Measurements from ENCODE around the gene RETN.

RETN gene

GRCh38 chr19:7716762-7717161 lies 47.9 kb downstream of the RETN start:
- no peak overlapping the region for H3K4me3 ChIP-seq (ENCODE audit: low read depth, low read length)
- TF ChIP-seq MAX (IDR thresholded peaks at IDR 0.05; ENCODE audit: low read depth, low read length), result no peak
- no peak for TF ChIP-seq POLR2A (IDR thresholded peaks at IDR 0.05; ENCODE audit: extremely low read depth, insufficient read length)
- no peak for TF ChIP-seq CTCF (IDR thresholded peaks at IDR 0.05; ENCODE audit: low read depth, low read length)
- TF ChIP-seq MYC (IDR thresholded peaks at IDR 0.05; ENCODE audit: low read depth, low read length), result no peak
- DNase-seq (ENCODE audit: low read depth), result no peak

- no peak for TF ChIP-seq MAX (IDR thresholded peaks at IDR 0.05; ENCODE audit: low read depth, low read length)
- no peak for DNase-seq (ENCODE audit: low read depth)
- no peak overlapping the region for H3K4me3 ChIP-seq (ENCODE audit: low read depth, low read length)
Observed at GRCh38 chr19:7718668-7719067, 49.8 kb downstream of the RETN start.
